ENCODE measurements around the gene TPST2. TPM values are rescaled to one million over a fixed set of nuclear protein-coding genes. Genes with fewer than 3 reads are reported as not detected.

The TPST2 gene
- total and polyA plus RNA-seq, 5 donors, result 27.6 to 55.2 (median 33.8) TPM

GRCh38 chr22:26610072-26610958, 20.4 kb upstream of the TPST2 start:
- 63% methylated on average over 12 of the region's 12 CpGs for WGBS
- H3K4me3 ChIP-seq (ENCODE audit: low read length), result no peak overlapping the region
- no peak overlapping the region for H3K27ac ChIP-seq (ENCODE audit: low read length)
- DNase-seq, result no peak
- H3K9me3 ChIP-seq (ENCODE audit: control insufficient read depth, low read length), result no peaks in the 10 kb centered on the region
- ATAC-seq, result no peak
- H3K27me3 ChIP-seq (ENCODE audit: control insufficient read depth, insufficient read depth), result no peaks in the 10 kb centered on the region
- no peaks in the 10 kb centered on the region for H3K4me1 ChIP-seq (ENCODE audit: control insufficient read depth, insufficient read depth, low read length)
- intact Hi-C loops (cut with DNase I), result no loop called here

- H3K27ac ChIP-seq (ENCODE audit: low read length), result no peak overlapping the region
- no peak for ATAC-seq
- intact Hi-C loops (cut with DNase I), result no loop called here
- no peaks in the 10 kb centered on the region for H3K27me3 ChIP-seq (ENCODE audit: control insufficient read depth, insufficient read depth)
- no peaks in the 10 kb centered on the region for H3K9me3 ChIP-seq (ENCODE audit: control insufficient read depth, low read length)
- H3K4me1 ChIP-seq (ENCODE audit: control insufficient read depth, insufficient read depth, low read length), result no peaks in the 10 kb centered on the region
- H3K4me3 ChIP-seq (ENCODE audit: low read length), result no peak overlapping the region
- DNase-seq, result no peak
- WGBS, result 89% methylated on average over 2 of the region's 2 CpGs
These were observed 19.4 kb upstream of the TPST2 start for GRCh38 chr22:26609287-26609686.

- Histone ChIP-seq H3K4me3 (ENCODE audit: low read length) (no peak overlapping the region), H3K27me3 (ENCODE audit: control insufficient read depth, insufficient read depth) (no peaks in the 10 kb centered on the region), H3K27ac (ENCODE audit: low read length) (no peak overlapping the region), H3K4me1 (ENCODE audit: control insufficient read depth, insufficient read depth, low read length) (no peaks in the 10 kb centered on the region), H3K9me3 (ENCODE audit: control insufficient read depth, low read length) (no peaks in the 10 kb centered on the region)
- 25% methylated on average over 2 of the region's 2 CpGs for WGBS
- DNase-seq (no peak), ATAC-seq (no peak)
- intact Hi-C loops (cut with DNase I), result no loop called here
These were observed 18.2 kb upstream of the TPST2 start for GRCh38 chr22:26608129-26608528.

- intact Hi-C loops (cut with DNase I), result no loop called here
- no peak for DNase-seq
- H3K4me1 ChIP-seq (ENCODE audit: control insufficient read depth, insufficient read depth, low read length), result no peaks in the 10 kb centered on the region
- ATAC-seq, result no peak
- 91% methylated on average over 4 of the region's 4 CpGs for WGBS
- H3K27me3 ChIP-seq (ENCODE audit: control insufficient read depth, insufficient read depth), result no peaks in the 10 kb centered on the region
- H3K27ac ChIP-seq (ENCODE audit: low read length), result no peak overlapping the region
- no peak overlapping the region for H3K4me3 ChIP-seq (ENCODE audit: low read length)
- no peaks in the 10 kb centered on the region for H3K9me3 ChIP-seq (ENCODE audit: control insufficient read depth, low read length)
These were observed 16.7 kb upstream of the TPST2 start for GRCh38 chr22:26606611-26607010.

GRCh38 chr22:26604368-26604767, 14.4 kb upstream of the TPST2 start:
- intact Hi-C loops (cut with DNase I), result no loop called here
- Histone ChIP-seq H3K27ac (ENCODE audit: low read length) (no peak overlapping the region), H3K9me3 (ENCODE audit: control insufficient read depth, low read length) (no peaks in the 10 kb centered on the region), H3K4me3 (ENCODE audit: low read length) (no peak overlapping the region), H3K4me1 (ENCODE audit: control insufficient read depth, insufficient read depth, low read length) (no peaks in the 10 kb centered on the region), H3K27me3 (ENCODE audit: control insufficient read depth, insufficient read depth) (no peaks in the 10 kb centered on the region)
- ATAC-seq (no peak), DNase-seq (no peak)
- WGBS, result 75% methylated on average over 1 of the region's 1 CpG

- Histone ChIP-seq H3K4me3 (ENCODE audit: low read length) (no peak overlapping the region), H3K4me1 (ENCODE audit: control insufficient read depth, insufficient read depth, low read length) (no peaks in the 10 kb centered on the region), H3K9me3 (ENCODE audit: control insufficient read depth, low read length) (no peaks in the 10 kb centered on the region), H3K27ac (ENCODE audit: low read length) (no peak overlapping the region), H3K27me3 (ENCODE audit: control insufficient read depth, insufficient read depth) (no peaks in the 10 kb centered on the region)
- intact Hi-C loops (cut with DNase I), result no loop called here
- no peak for DNase-seq
- ATAC-seq, result no peak
- 72% methylated on average over 4 of the region's 4 CpGs for WGBS
These were observed 12.2 kb upstream of the TPST2 start for GRCh38 chr22:26602127-26602526.

GRCh38 chr22:26601726-26602125, 11.8 kb upstream of the TPST2 start:
- H3K27me3 ChIP-seq (ENCODE audit: control insufficient read depth, insufficient read depth), result no peaks in the 10 kb centered on the region
- no peak for ATAC-seq
- H3K4me1 ChIP-seq (ENCODE audit: control insufficient read depth, insufficient read depth, low read length), result no peaks in the 10 kb centered on the region
- DNase-seq, result no peak
- no peak overlapping the region for H3K4me3 ChIP-seq (ENCODE audit: low read length)
- no peak overlapping the region for H3K27ac ChIP-seq (ENCODE audit: low read length)
- intact Hi-C loops (cut with DNase I), result no loop called here
- H3K9me3 ChIP-seq (ENCODE audit: control insufficient read depth, low read length), result no peaks in the 10 kb centered on the region
- 83% methylated on average over 12 of the region's 12 CpGs for WGBS

- WGBS, result 77% methylated on average over 11 of the region's 11 CpGs
- Histone ChIP-seq H3K4me3 (ENCODE audit: low read length) (no peak overlapping the region), H3K27me3 (ENCODE audit: control insufficient read depth, insufficient read depth) (no peaks in the 10 kb centered on the region), H3K4me1 (ENCODE audit: control insufficient read depth, insufficient read depth, low read length) (no peaks in the 10 kb centered on the region), H3K9me3 (ENCODE audit: control insufficient read depth, low read length) (no peaks in the 10 kb centered on the region), H3K27ac (ENCODE audit: low read length) (no peak overlapping the region)
- ATAC-seq (no peak), DNase-seq (no peak)
- intact Hi-C loops (cut with DNase I), result no loop called here
These were observed 9.6 kb upstream of the TPST2 start for GRCh38 chr22:26599505-26599904.

- H3K9me3 ChIP-seq (ENCODE audit: control insufficient read depth, low read length), result no peaks in the 10 kb centered on the region
- H3K27ac ChIP-seq (ENCODE audit: low read length), result no peak overlapping the region
- 83% methylated on average over 4 of the region's 4 CpGs for WGBS
- H3K27me3 ChIP-seq (ENCODE audit: control insufficient read depth, insufficient read depth), result no peaks in the 10 kb centered on the region
- ATAC-seq, result no peak
- intact Hi-C loops (cut with DNase I), result no loop called here
- no peak for DNase-seq
- no peak overlapping the region for H3K4me3 ChIP-seq (ENCODE audit: low read length)
- no peaks in the 10 kb centered on the region for H3K4me1 ChIP-seq (ENCODE audit: control insufficient read depth, insufficient read depth, low read length)
These were observed 7.5 kb upstream of the TPST2 start for GRCh38 chr22:26597480-26597879.

GRCh38 chr22:26597026-26597425, 7.1 kb upstream of the TPST2 start:
- H3K9me3 ChIP-seq (ENCODE audit: control insufficient read depth, low read length), result no peaks in the 10 kb centered on the region
- H3K4me3 ChIP-seq (ENCODE audit: low read length), result no peak overlapping the region
- ATAC-seq (no peak), DNase-seq (no peak)
- no peak overlapping the region for H3K27ac ChIP-seq (ENCODE audit: low read length)
- WGBS, result 80% methylated on average over 4 of the region's 4 CpGs
- intact Hi-C loops (cut with DNase I), result no loop called here
- no peaks in the 10 kb centered on the region for H3K27me3 ChIP-seq (ENCODE audit: control insufficient read depth, insufficient read depth)
- no peaks in the 10 kb centered on the region for H3K4me1 ChIP-seq (ENCODE audit: control insufficient read depth, insufficient read depth, low read length)

- 48% methylated on average over 1 of the region's 1 CpG for WGBS
- intact Hi-C loops (cut with DNase I), result loop anchor here in 1 of 4 donors (5.0 kb wide), 1 partner anchor 91 kb away; no protein-coding TSS in a partner anchor
- H3K4me3 ChIP-seq (ENCODE audit: low read length), result no peak overlapping the region
- ATAC-seq, result no peak
- no peaks in the 10 kb centered on the region for H3K4me1 ChIP-seq (ENCODE audit: control insufficient read depth, insufficient read depth, low read length)
- no peaks in the 10 kb centered on the region for H3K27me3 ChIP-seq (ENCODE audit: control insufficient read depth, insufficient read depth)
- no peaks in the 10 kb centered on the region for H3K9me3 ChIP-seq (ENCODE audit: control insufficient read depth, low read length)
- DNase-seq, result no peak
- no peak overlapping the region for H3K27ac ChIP-seq (ENCODE audit: low read length)
These were observed 3.8 kb upstream of the TPST2 start for GRCh38 chr22:26593763-26594162.

All from right cardiac atrium (tissue), 5 donors.